Stimulated activated CD4-positive, alpha-beta T cell treated with anti-CD3 and anti-CD28 coated beads, Interleukin-4, amount 100 ng/mL, for 48 hours (primary cell): ENCODE measurements around the gene CDH5.

Experiments used
- DNase-seq, 2 donors: peaks; one replicate each; pipeline ENCODE4 v3.0.0-alpha.2; 2020; ENCODE audit warnings: low read depth in 2 of 2

CDH5 gene

GRCh38 chr16:66353055-66353454 lies 13.4 kb upstream of the CDH5 start:
- DNase-seq = no peak

GRCh38 chr16:66354034-66354909 lies 12.2 kb upstream of the CDH5 start:
- no peak for DNase-seq

GRCh38 chr16:66355526-66355925 lies 11.0 kb upstream of the CDH5 start:
- DNase-seq = no peak

GRCh38 chr16:66357523-66357928 lies 9.0 kb upstream of the CDH5 start:
- DNase-seq = no peak

- DNase-seq = no peak
These were observed 8.3 kb upstream of the CDH5 start for GRCh38 chr16:66358231-66358630.

GRCh38 chr16:66359012-66359411 lies 7.5 kb upstream of the CDH5 start:
- DNase-seq = no peak

- DNase-seq = no peak
These were observed 6.5 kb upstream of the CDH5 start for GRCh38 chr16:66359811-66360608.

- no peak for DNase-seq
These were observed 5.7 kb upstream of the CDH5 start for GRCh38 chr16:66360624-66361324.

- DNase-seq = no peak
These were observed 4.8 kb upstream of the CDH5 start for GRCh38 chr16:66361604-66362135.

- DNase-seq = no peak
These were observed 3.2 kb upstream of the CDH5 start for GRCh38 chr16:66363211-66363777.

GRCh38 chr16:66364117-66364958 lies 2.2 kb upstream of the CDH5 start:
- DNase-seq = no peak

GRCh38 chr16:66364959-66365306 lies 1.6 kb upstream of the CDH5 start:
- DNase-seq = no peak

- DNase-seq = no peak
These were observed 840 bp upstream of the CDH5 start for GRCh38 chr16:66365651-66366050.

GRCh38 chr16:66367968-66368891 lies 1.7 kb downstream of the CDH5 start:
- DNase-seq = no peak

- no peak for DNase-seq
These were observed 2.6 kb downstream of the CDH5 start for GRCh38 chr16:66369055-66369592.

- DNase-seq = no peak
These were observed 4.5 kb downstream of the CDH5 start for GRCh38 chr16:66370786-66371684.

GRCh38 chr16:66372078-66372897 lies 5.8 kb downstream of the CDH5 start:
- no peak for DNase-seq

GRCh38 chr16:66372898-66373155 lies 6.3 kb downstream of the CDH5 start:
- no peak for DNase-seq
